Stimulated activated CD8-positive, alpha-beta memory T cell treated with anti-CD3 and anti-CD28 coated beads, Interleukin-2, amount 100 ng/mL, for 1 hour (primary cell): ENCODE data around the gene LINC00237.

Source experiments
- DNase-seq, 2 donors: peaks; one replicate each; pipeline ENCODE4 v3.0.0-alpha.2; 2020; ENCODE audit warnings: low read depth in 2 of 2

The LINC00237 gene

GRCh38 chr20:21106171-21107017 is at the start of gene LINC00237:
TSS of gene LINC00237 (minus strand) at chr20:21106358.
- no peak for DNase-seq

- no peak for DNase-seq
Observed at GRCh38 chr20:21155268-21155667, 49.1 kb upstream of the LINC00237 start.

- DNase-seq = no peak
Observed at GRCh38 chr20:21154692-21155091, 48.5 kb upstream of the LINC00237 start.

GRCh38 chr20:21151791-21152190 is 45.6 kb upstream of the LINC00237 start:
- no peak for DNase-seq

- DNase-seq = no peak
Observed at GRCh38 chr20:21149344-21149743, 43.2 kb upstream of the LINC00237 start.

GRCh38 chr20:21147593-21147992 is 41.4 kb upstream of the LINC00237 start:
- no peak for DNase-seq

GRCh38 chr20:21146215-21146614 is 40.1 kb upstream of the LINC00237 start:
- DNase-seq = no peak

- DNase-seq = no peak
Observed at GRCh38 chr20:21145424-21145823, 39.3 kb upstream of the LINC00237 start.

- DNase-seq = no peak
Observed at GRCh38 chr20:21143194-21143890, 37.2 kb upstream of the LINC00237 start.

- DNase-seq = no peak
Observed at GRCh38 chr20:21141825-21142224, 35.7 kb upstream of the LINC00237 start.

GRCh38 chr20:21139881-21140566 is 33.9 kb upstream of the LINC00237 start:
- DNase-seq = no peak

GRCh38 chr20:21137078-21137477 is 30.9 kb upstream of the LINC00237 start:
- no peak for DNase-seq

GRCh38 chr20:21136015-21136732 is 30.0 kb upstream of the LINC00237 start:
- no peak for DNase-seq

- no peak for DNase-seq
Observed at GRCh38 chr20:21134883-21135493, 28.8 kb upstream of the LINC00237 start.

GRCh38 chr20:21133917-21134622 is 27.9 kb upstream of the LINC00237 start:
- DNase-seq = no peak

- DNase-seq = no peak
Observed at GRCh38 chr20:21133404-21133803, 27.2 kb upstream of the LINC00237 start.

GRCh38 chr20:21129861-21130260 is 23.7 kb upstream of the LINC00237 start:
- no peak for DNase-seq

- no peak for DNase-seq
Observed at GRCh38 chr20:21127201-21127981, 21.2 kb upstream of the LINC00237 start.

GRCh38 chr20:21126581-21126870 is 20.4 kb upstream of the LINC00237 start:
- no peak for DNase-seq
